Measurements from ENCODE around the gene SGTA.

GRCh38 chr19:2793126-2793525 lies 10.1 kb upstream of the SGTA start:
- TF ChIP-seq CTCF (IDR thresholded peaks at IDR 0.05; ENCODE audit: low read depth, low read length, missing input control) (no peak), YY1 (IDR thresholded peaks at IDR 0.05) (no peak), SP1 (IDR thresholded peaks at IDR 0.05) (no peak), JUND (IDR thresholded peaks at IDR 0.05) (no peak), GABPA (IDR thresholded peaks at IDR 0.05 in 1 of 2, conservative IDR thresholded peaks at IDR 0.05 in 1 of 2) (no peak), RAD21 (IDR thresholded peaks at IDR 0.05) (no peak), REST (IDR thresholded peaks at IDR 0.05) (no peak), MAX (IDR thresholded peaks at IDR 0.05) (no peak), TAF1 (conservative IDR thresholded peaks at IDR 0.05) (no peak), HNF4A (conservative IDR thresholded peaks at IDR 0.05) (no peak), FOXA2 (IDR thresholded peaks at IDR 0.05) (no peak), RXRA (IDR thresholded peaks at IDR 0.05) (no peak), ATF3 (IDR thresholded peaks at IDR 0.05) (no peak)
